HEK293 (cell line): ENCODE measurements around the gene PABPN1L.

Source experiments
- MEIS1 ChIP-seq: sonication (generic); formaldehyde crosslinking; IDR thresholded peaks from 2 replicates; pipeline ENCODE4 v1.8.1; 2022; ENCODE audit warnings: missing genetic modification reagents, mild to moderate bottlenecking, borderline replicate concordance
- ZBTB21 ChIP-seq: fragments of 450-650 bp; formaldehyde crosslinking; IDR thresholded peaks from 2 replicates; pipeline ENCODE4 v1.5.1; 2017; ENCODE audit warnings: missing biosample characterization, missing genetic modification characterization
- ZBTB7A ChIP-seq: fragments of 450-650 bp; formaldehyde crosslinking; IDR thresholded peaks from 2 replicates; pipeline ENCODE4 v1.5.1; 2016; ENCODE audit warnings: low read depth, missing biosample characterization, missing genetic modification characterization
- ZNF121 ChIP-seq: fragments of 450-650 bp; formaldehyde crosslinking; IDR thresholded peaks from 2 replicates; pipeline ENCODE4 v1.5.1; 2016; ENCODE audit warnings: missing biosample characterization, missing genetic modification characterization
- ZNF423 ChIP-seq: fragments of 450-650 bp; formaldehyde crosslinking; IDR thresholded peaks from 2 replicates; pipeline ENCODE4 v1.5.1; 2016; ENCODE audit warnings: missing biosample characterization, missing genetic modification characterization
- ZNF596 ChIP-seq: fragments of 450-650 bp; IDR thresholded peaks from 2 replicates; pipeline ENCODE4 v1.5.0; 2018; ENCODE audit warnings: missing biosample characterization, mild to moderate bottlenecking, missing genetic modification characterization, moderate library complexity
- ZNF658 ChIP-seq: fragments of 450-650 bp; formaldehyde crosslinking; IDR thresholded peaks from 2 replicates; pipeline ENCODE4; 2016; ENCODE audit warnings: missing biosample characterization, missing genetic modification characterization
- ZNF785 ChIP-seq: fragments of 450-650 bp; formaldehyde crosslinking; IDR thresholded peaks from 2 replicates; pipeline ENCODE4 v1.5.1; 2016; ENCODE audit warnings: missing biosample characterization, missing genetic modification characterization
- TF ChIP-seq, protein P1 (sequence below): fragments of 450-650 bp; formaldehyde crosslinking; IDR thresholded peaks from 2 replicates; pipeline ENCODE4 v1.5.1; 2016; ENCODE audit warnings: missing biosample characterization, missing genetic modification characterization
- TF ChIP-seq, protein P2 (sequence below): fragments of 450-650 bp; formaldehyde crosslinking; IDR thresholded peaks from 2 replicates; pipeline ENCODE4 v1.5.1; 2016; ENCODE audit warnings: missing biosample characterization, missing genetic modification characterization
- TF ChIP-seq, protein P3 (sequence below): fragments of 450-650 bp; formaldehyde crosslinking; IDR thresholded peaks from 2 replicates; pipeline ENCODE4 v1.5.1; 2016; ENCODE audit warnings: missing biosample characterization, missing genetic modification characterization

- TF ChIP-seq ZNF785 (tag by site-specific recombination), result no peak
- TF ChIP-seq, protein P1, sequence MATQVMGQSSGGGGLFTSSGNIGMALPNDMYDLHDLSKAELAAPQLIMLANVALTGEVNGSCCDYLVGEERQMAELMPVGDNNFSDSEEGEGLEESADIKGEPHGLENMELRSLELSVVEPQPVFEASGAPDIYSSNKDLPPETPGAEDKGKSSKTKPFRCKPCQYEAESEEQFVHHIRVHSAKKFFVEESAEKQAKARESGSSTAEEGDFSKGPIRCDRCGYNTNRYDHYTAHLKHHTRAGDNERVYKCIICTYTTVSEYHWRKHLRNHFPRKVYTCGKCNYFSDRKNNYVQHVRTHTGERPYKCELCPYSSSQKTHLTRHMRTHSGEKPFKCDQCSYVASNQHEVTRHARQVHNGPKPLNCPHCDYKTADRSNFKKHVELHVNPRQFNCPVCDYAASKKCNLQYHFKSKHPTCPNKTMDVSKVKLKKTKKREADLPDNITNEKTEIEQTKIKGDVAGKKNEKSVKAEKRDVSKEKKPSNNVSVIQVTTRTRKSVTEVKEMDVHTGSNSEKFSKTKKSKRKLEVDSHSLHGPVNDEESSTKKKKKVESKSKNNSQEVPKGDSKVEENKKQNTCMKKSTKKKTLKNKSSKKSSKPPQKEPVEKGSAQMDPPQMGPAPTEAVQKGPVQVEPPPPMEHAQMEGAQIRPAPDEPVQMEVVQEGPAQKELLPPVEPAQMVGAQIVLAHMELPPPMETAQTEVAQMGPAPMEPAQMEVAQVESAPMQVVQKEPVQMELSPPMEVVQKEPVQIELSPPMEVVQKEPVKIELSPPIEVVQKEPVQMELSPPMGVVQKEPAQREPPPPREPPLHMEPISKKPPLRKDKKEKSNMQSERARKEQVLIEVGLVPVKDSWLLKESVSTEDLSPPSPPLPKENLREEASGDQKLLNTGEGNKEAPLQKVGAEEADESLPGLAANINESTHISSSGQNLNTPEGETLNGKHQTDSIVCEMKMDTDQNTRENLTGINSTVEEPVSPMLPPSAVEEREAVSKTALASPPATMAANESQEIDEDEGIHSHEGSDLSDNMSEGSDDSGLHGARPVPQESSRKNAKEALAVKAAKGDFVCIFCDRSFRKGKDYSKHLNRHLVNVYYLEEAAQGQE (tag by site-specific recombination), result no peak
- TF ChIP-seq ZNF596 (tag by site-specific recombination), result no peak
- TF ChIP-seq, protein P2, sequence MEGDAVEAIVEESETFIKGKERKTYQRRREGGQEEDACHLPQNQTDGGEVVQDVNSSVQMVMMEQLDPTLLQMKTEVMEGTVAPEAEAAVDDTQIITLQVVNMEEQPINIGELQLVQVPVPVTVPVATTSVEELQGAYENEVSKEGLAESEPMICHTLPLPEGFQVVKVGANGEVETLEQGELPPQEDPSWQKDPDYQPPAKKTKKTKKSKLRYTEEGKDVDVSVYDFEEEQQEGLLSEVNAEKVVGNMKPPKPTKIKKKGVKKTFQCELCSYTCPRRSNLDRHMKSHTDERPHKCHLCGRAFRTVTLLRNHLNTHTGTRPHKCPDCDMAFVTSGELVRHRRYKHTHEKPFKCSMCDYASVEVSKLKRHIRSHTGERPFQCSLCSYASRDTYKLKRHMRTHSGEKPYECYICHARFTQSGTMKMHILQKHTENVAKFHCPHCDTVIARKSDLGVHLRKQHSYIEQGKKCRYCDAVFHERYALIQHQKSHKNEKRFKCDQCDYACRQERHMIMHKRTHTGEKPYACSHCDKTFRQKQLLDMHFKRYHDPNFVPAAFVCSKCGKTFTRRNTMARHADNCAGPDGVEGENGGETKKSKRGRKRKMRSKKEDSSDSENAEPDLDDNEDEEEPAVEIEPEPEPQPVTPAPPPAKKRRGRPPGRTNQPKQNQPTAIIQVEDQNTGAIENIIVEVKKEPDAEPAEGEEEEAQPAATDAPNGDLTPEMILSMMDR (tag by site-specific recombination), result no peak
- TF ChIP-seq ZNF658 (tag by site-specific recombination), result no peak
- no peak for TF ChIP-seq ZBTB7A (tag by site-specific recombination)
- TF ChIP-seq ZNF121 (tag by site-specific recombination), result no peak
- TF ChIP-seq MEIS1 (CRISPR knock-in tag), result no peak
- TF ChIP-seq ZNF423, result no peak
- TF ChIP-seq, protein P3, sequence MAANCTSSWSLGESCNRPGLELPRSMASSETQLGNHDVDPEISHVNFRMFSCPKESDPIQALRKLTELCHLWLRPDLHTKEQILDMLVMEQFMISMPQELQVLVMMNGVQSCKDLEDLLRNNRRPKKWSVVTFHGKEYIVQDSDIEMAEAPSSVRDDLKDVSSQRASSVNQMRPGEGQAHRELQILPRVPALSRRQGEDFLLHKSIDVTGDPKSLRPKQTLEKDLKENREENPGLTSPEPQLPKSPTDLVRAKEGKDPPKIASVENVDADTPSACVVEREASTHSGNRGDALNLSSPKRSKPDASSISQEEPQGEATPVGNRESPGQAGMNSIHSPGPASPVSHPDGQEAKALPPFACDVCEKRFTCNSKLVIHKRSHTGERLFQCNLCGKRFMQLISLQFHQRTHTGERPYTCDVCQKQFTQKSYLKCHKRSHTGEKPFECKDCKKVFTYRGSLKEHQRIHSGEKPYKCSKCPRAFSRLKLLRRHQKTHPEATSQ (tag by site-specific recombination), result no peak
- no peak for TF ChIP-seq ZBTB21 (tag by site-specific recombination)
These were observed 47.3 kb downstream of the PABPN1L start for GRCh38 chr16:88819126-88819525.
